ENCODE results near the gene SLC22A2.

Gene SLC22A2

DNA sequence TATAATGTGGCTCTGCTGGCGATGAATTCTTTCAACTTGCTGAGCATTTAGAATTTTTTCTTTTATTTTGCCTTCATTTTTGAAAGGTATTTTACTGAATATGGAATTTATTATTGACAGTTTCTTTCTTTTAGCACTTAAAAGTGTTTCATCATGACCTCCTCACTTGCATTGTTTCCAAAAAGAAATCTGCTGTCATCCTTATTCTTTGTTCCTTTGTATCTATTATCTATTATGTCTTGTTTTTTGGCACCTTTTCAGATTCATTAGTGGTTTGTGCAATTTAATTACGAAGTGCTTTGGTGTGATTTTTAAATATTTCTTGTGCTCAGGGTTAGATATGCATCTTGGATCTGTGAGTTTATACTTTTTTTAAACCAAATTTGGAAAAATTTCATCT, 26.0 kb upstream of the SLC22A2 start:
- no peaks in the 10 kb centered on the region for H3K4me1 ChIP-seq (ENCODE audit: control insufficient read depth, insufficient read depth, low read length)
- no peak overlapping the region for H3K4me3 ChIP-seq (ENCODE audit: low read length)
- no peaks in the 10 kb centered on the region for H3K36me3 ChIP-seq (ENCODE audit: control insufficient read depth, insufficient read depth, low read length, severe bottlenecking)
- H3K9ac ChIP-seq (ENCODE audit: low read length) = no peak overlapping the region
- H3K27me3 ChIP-seq (replicated peaks; ENCODE audit: control insufficient read depth, insufficient read depth, low read length) = no peaks in the 10 kb centered on the region
- H3K9me3 ChIP-seq (ENCODE audit: control insufficient read depth, low read length) = no peaks in the 10 kb centered on the region
- DNase-seq (ENCODE audit: low read depth) = no peak

DNA sequence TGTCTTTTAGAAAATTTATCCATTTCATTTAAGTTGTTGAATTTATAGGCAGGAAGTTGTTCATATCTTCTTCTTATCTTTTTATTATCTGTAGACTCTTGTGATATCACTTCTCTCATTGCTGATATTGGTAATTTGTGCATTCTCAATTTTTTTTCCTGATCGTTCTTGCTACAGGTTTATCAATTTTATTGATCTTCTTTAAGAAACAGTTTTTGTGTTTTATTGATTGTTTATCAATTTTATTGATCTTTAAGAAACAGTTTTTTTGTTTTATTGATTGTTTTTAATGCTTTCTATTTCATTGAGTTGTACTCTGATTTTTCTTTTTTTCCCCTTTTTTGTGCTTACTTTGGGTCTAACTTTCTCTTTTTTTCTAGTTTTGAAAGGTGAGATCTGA, 23.8 kb upstream of the SLC22A2 start:
- Histone ChIP-seq H3K4me3 (ENCODE audit: low read length) (no peak overlapping the region), H3K9ac (ENCODE audit: low read length) (no peak overlapping the region), H3K27me3 (replicated peaks; ENCODE audit: control insufficient read depth, insufficient read depth, low read length) (no peaks in the 10 kb centered on the region), H3K9me3 (ENCODE audit: control insufficient read depth, low read length) (no peaks in the 10 kb centered on the region), H3K36me3 (ENCODE audit: control insufficient read depth, insufficient read depth, low read length, severe bottlenecking) (no peaks in the 10 kb centered on the region), H3K4me1 (ENCODE audit: control insufficient read depth, insufficient read depth, low read length) (no peaks in the 10 kb centered on the region)
- DNase-seq (ENCODE audit: low read depth) = no peak

GRCh38 chr6:160279850-160280249, 21.2 kb upstream of the SLC22A2 start:
- Histone ChIP-seq H3K9ac (ENCODE audit: low read length) (no peak overlapping the region), H3K4me1 (ENCODE audit: control insufficient read depth, insufficient read depth, low read length) (no peaks in the 10 kb centered on the region), H3K4me3 (ENCODE audit: low read length) (no peak overlapping the region), H3K9me3 (ENCODE audit: control insufficient read depth, low read length) (no peaks in the 10 kb centered on the region), H3K27me3 (replicated peaks; ENCODE audit: control insufficient read depth, insufficient read depth, low read length) (no peaks in the 10 kb centered on the region), H3K36me3 (ENCODE audit: control insufficient read depth, insufficient read depth, low read length, severe bottlenecking) (no peaks in the 10 kb centered on the region)
- no peak for DNase-seq (ENCODE audit: low read depth)

GRCh38 chr6:160278786-160279310, 20.2 kb upstream of the SLC22A2 start:
- Histone ChIP-seq H3K4me1 (ENCODE audit: control insufficient read depth, insufficient read depth, low read length) (no peaks in the 10 kb centered on the region), H3K9ac (ENCODE audit: low read length) (no peak overlapping the region), H3K27me3 (replicated peaks; ENCODE audit: control insufficient read depth, insufficient read depth, low read length) (no peaks in the 10 kb centered on the region), H3K4me3 (ENCODE audit: low read length) (no peak overlapping the region), H3K9me3 (ENCODE audit: control insufficient read depth, low read length) (no peaks in the 10 kb centered on the region), H3K36me3 (ENCODE audit: control insufficient read depth, insufficient read depth, low read length, severe bottlenecking) (no peaks in the 10 kb centered on the region)
- no peak for DNase-seq (ENCODE audit: low read depth)

- Histone ChIP-seq H3K9ac (ENCODE audit: low read length) (no peak overlapping the region), H3K4me3 (ENCODE audit: low read length) (no peak overlapping the region), H3K4me1 (ENCODE audit: control insufficient read depth, insufficient read depth, low read length) (no peaks in the 10 kb centered on the region), H3K27me3 (replicated peaks; ENCODE audit: control insufficient read depth, insufficient read depth, low read length) (no peaks in the 10 kb centered on the region), H3K9me3 (ENCODE audit: control insufficient read depth, low read length) (no peaks in the 10 kb centered on the region), H3K36me3 (ENCODE audit: control insufficient read depth, insufficient read depth, low read length, severe bottlenecking) (no peaks in the 10 kb centered on the region)
- no peak for DNase-seq (ENCODE audit: low read depth)
Observed at GRCh38 chr6:160278311-160278710, 19.7 kb upstream of the SLC22A2 start.

DNA sequence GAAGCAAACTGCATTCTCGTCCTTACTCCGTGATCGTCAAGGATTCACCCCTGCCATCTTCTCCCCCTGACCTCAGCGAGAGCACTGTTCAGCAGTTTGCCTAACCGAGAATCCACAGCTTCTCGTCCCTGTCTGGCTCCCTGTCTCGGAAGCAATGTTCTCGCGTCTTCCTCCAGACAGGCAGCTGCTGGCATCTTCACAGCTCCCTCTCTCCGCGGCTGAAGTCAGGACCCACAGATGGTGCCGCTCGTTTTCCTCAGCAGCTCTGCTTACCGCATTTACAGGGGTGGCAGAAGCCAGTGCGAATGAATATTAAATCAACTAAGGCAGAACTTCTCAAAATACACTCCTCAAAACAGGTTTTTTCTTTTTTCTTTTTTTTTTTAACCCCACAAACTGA, 18.9 kb upstream of the SLC22A2 start:
- Histone ChIP-seq H3K36me3 (ENCODE audit: control insufficient read depth, insufficient read depth, low read length, severe bottlenecking) (no peaks in the 10 kb centered on the region), H3K9ac (ENCODE audit: low read length) (no peak overlapping the region), H3K27me3 (replicated peaks; ENCODE audit: control insufficient read depth, insufficient read depth, low read length) (no peaks in the 10 kb centered on the region), H3K9me3 (ENCODE audit: control insufficient read depth, low read length) (no peaks in the 10 kb centered on the region), H3K4me3 (ENCODE audit: low read length) (no peak overlapping the region), H3K4me1 (ENCODE audit: control insufficient read depth, insufficient read depth, low read length) (no peaks in the 10 kb centered on the region)
- no peak for DNase-seq (ENCODE audit: low read depth)

DNA sequence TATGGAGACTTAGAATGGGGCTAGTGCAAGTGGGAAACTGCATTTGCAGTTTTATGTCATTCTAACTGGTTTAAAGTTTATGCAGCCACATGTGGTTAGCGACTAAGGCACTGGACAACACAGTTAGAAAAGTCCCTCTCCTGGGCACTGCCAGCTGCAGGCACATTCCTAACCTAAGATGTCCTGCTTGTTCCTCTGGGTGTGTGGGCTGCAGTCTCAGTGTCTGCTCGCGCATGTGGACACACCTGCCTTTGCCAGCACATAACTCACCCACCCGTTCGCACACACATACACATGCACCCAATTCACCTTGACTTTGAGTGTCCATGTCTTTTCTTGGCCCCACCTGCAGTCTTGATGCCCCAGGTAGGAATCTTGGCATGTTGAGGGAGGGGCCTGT, 18.5 kb upstream of the SLC22A2 start:
- H3K4me3 ChIP-seq (ENCODE audit: low read length) = no peak overlapping the region

GRCh38 chr6:160276126-160276525, 17.5 kb upstream of the SLC22A2 start:
- H3K9ac ChIP-seq (ENCODE audit: low read length) = no peak overlapping the region
- H3K9me3 ChIP-seq (ENCODE audit: control insufficient read depth, low read length) = no peaks in the 10 kb centered on the region
- no peaks in the 10 kb centered on the region for H3K4me1 ChIP-seq (ENCODE audit: control insufficient read depth, insufficient read depth, low read length)
- no peaks in the 10 kb centered on the region for H3K27me3 ChIP-seq (replicated peaks; ENCODE audit: control insufficient read depth, insufficient read depth, low read length)
- no peak overlapping the region for H3K4me3 ChIP-seq (ENCODE audit: low read length)
- H3K36me3 ChIP-seq (ENCODE audit: control insufficient read depth, insufficient read depth, low read length, severe bottlenecking) = no peaks in the 10 kb centered on the region
- DNase-seq (ENCODE audit: low read depth) = no peak

More for the DNA sequence above, 18.5 kb upstream of the SLC22A2 start:
- no peak for DNase-seq (ENCODE audit: low read depth)
- Histone ChIP-seq H3K9ac (ENCODE audit: low read length) (no peak overlapping the region), H3K27me3 (replicated peaks; ENCODE audit: control insufficient read depth, insufficient read depth, low read length) (no peaks in the 10 kb centered on the region), H3K36me3 (ENCODE audit: control insufficient read depth, insufficient read depth, low read length, severe bottlenecking) (no peaks in the 10 kb centered on the region), H3K9me3 (ENCODE audit: control insufficient read depth, low read length) (no peaks in the 10 kb centered on the region), H3K4me1 (ENCODE audit: control insufficient read depth, insufficient read depth, low read length) (no peaks in the 10 kb centered on the region)

DNA sequence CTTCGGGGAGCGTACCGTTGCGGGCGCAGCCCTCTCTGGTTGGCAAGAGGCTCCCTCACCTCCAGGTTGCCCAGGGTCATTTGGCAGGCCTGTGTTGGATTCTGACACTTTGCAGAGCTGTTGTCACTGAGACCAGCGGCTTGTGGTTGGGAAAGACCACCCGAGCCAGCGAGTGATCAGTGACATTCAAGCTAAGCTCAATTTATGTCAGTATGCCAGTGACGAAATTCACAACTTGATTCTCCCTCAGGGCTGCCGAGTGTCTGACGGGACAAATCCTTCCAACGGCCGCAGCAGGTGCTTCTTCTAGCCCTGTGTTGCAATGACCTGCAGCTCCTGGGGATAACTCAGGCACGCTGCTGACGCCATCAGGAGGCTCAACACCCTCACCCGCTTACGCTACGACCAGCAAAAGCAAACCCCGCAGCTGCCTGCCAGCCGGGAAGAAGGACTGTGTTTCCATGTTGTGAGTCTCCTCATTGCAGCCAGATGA, 16.9 kb upstream of the SLC22A2 start:
- Histone ChIP-seq H3K27me3 (replicated peaks; ENCODE audit: control insufficient read depth, insufficient read depth, low read length) (no peaks in the 10 kb centered on the region), H3K4me3 (ENCODE audit: low read length) (no peak overlapping the region), H3K9ac (ENCODE audit: low read length) (no peak overlapping the region), H3K9me3 (ENCODE audit: control insufficient read depth, low read length) (no peaks in the 10 kb centered on the region), H3K4me1 (ENCODE audit: control insufficient read depth, insufficient read depth, low read length) (no peaks in the 10 kb centered on the region), H3K36me3 (ENCODE audit: control insufficient read depth, insufficient read depth, low read length, severe bottlenecking) (no peaks in the 10 kb centered on the region)
- DNase-seq (ENCODE audit: low read depth) = no peak

GRCh38 chr6:160274871-160275510, 16.4 kb upstream of the SLC22A2 start:
- DNase-seq (ENCODE audit: low read depth) = no peak
- no peak overlapping the region for H3K4me3 ChIP-seq (ENCODE audit: low read length)
- no peaks in the 10 kb centered on the region for H3K9me3 ChIP-seq (ENCODE audit: control insufficient read depth, low read length)
- H3K36me3 ChIP-seq (ENCODE audit: control insufficient read depth, insufficient read depth, low read length, severe bottlenecking) = no peaks in the 10 kb centered on the region
- H3K4me1 ChIP-seq (ENCODE audit: control insufficient read depth, insufficient read depth, low read length) = no peaks in the 10 kb centered on the region
- no peak overlapping the region for H3K9ac ChIP-seq (ENCODE audit: low read length)
- H3K27me3 ChIP-seq (replicated peaks; ENCODE audit: control insufficient read depth, insufficient read depth, low read length) = no peaks in the 10 kb centered on the region

GRCh38 chr6:160273750-160274149, 15.1 kb upstream of the SLC22A2 start:
- Histone ChIP-seq H3K4me3 (ENCODE audit: low read length) (no peak overlapping the region), H3K9me3 (ENCODE audit: control insufficient read depth, low read length) (no peaks in the 10 kb centered on the region), H3K4me1 (ENCODE audit: control insufficient read depth, insufficient read depth, low read length) (no peaks in the 10 kb centered on the region), H3K36me3 (ENCODE audit: control insufficient read depth, insufficient read depth, low read length, severe bottlenecking) (no peaks in the 10 kb centered on the region), H3K9ac (ENCODE audit: low read length) (no peak overlapping the region), H3K27me3 (replicated peaks; ENCODE audit: control insufficient read depth, insufficient read depth, low read length) (peaks cover 2% of the 10 kb centered on the region)
- DNase-seq (ENCODE audit: low read depth) = no peak

DNA sequence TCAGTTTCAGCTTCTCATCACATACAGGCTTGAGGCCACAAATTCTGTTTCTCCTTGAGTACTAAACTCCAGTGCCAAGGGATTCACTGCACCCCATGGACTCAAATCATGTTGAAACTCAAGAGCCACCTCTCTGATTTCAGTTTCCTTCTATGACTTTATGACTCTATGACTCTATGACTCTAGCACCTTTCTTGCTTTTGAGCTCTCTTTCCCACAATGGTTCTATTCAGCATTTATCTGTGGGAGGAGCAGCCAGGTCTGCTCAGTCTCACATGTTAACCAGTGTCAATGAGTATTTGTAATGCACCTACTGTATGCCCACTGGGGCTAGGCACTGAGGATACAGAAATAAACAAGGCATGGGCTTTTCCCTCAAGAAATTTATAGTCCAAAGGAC, 14.6 kb upstream of the SLC22A2 start:
- DNase-seq (ENCODE audit: low read depth) = no peak
- Histone ChIP-seq H3K9me3 (ENCODE audit: control insufficient read depth, low read length) (no peaks in the 10 kb centered on the region), H3K4me3 (ENCODE audit: low read length) (no peak overlapping the region), H3K4me1 (ENCODE audit: control insufficient read depth, insufficient read depth, low read length) (no peaks in the 10 kb centered on the region), H3K9ac (ENCODE audit: low read length) (no peak overlapping the region), H3K36me3 (ENCODE audit: control insufficient read depth, insufficient read depth, low read length, severe bottlenecking) (no peaks in the 10 kb centered on the region), H3K27me3 (replicated peaks; ENCODE audit: control insufficient read depth, insufficient read depth, low read length) (peaks cover 6% of the 10 kb centered on the region)

Data from adipocyte (in vitro differentiated cells).